Fibroblast of skin of scalp (primary cell): ENCODE results near the gene ZCCHC7.
"Not testable (repeated sequence)": the region's sequence is repeated elsewhere in the genome, so short reads cannot be mapped to it uniquely, and the experiment has no call there.

ENCODE experiments used
- DNase-seq: peaks from one replicate; pipeline ENCODE4 v3.0.0-alpha.2; 2013

Gene ZCCHC7

DNA sequence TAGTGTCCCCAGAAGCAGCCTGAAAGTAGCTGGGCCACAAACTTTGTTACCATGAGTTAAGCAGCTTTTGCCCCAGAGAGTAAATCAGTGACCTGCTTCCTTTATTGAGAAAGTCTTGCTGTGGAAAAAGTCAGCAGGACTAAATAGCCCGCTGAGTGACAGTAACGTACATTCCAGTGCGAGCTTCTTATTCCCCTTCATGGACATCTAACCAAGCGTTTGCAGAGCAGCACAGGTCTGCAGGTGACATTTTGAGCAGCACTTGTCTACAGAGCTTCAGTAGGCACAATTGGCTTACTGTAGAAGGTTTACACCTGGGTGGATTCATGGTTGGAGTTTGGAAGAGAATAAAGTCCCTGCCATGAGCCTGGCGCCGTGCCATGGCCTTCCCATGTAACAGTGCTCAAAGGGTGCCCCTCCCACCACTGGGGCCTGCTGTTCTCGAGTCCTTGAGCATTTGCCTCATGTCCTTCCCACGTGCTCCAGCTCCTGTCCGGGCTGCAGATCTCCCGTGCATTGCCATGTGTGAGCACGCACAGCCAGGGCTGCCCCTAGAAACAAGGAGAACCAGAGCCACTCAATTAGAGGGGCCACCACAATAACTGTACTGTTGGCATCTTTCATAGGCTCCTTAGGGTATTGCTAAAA, 260.8 kb downstream of the ZCCHC7 start:
- no peak for DNase-seq

DNA sequence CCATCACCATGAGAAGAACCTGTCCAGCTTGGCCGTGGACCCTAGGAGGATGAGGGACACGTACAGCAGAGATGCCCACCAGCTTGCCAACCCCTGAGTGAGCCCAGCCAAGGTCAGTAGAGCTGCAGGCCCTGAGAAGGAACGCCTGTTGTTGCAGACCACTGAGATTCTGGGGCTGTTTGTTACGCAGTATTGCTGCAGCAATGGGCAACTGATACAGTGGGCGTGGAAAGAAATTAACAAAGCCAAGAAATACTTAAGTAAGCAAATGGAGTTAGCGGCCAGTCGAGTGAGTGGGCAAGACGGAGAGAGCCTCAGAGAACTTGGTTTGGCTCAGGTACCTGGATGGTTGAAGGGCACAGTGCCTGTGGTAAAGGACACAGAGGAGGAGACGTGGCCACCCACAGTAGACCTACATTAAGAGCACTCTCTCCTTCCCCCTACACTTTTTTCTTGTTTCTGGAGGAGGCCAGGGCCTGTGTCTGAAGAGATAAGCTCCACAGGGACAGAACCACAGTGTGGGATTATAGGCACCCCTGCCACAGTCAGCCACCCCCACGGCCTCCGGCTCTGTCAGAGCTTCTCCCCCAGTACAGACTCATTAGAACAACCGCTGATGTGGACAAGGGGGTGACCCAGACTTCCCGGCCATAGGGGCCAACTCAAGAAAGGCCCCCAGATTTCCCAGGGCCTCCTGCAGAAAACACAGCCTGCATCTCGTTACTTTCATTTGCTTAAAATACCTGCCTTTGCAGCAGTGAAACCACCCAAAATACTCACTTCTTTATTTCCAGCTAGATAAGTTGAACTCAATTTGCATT, 262.0 kb downstream of the ZCCHC7 start:
- no peak for DNase-seq

DNA sequence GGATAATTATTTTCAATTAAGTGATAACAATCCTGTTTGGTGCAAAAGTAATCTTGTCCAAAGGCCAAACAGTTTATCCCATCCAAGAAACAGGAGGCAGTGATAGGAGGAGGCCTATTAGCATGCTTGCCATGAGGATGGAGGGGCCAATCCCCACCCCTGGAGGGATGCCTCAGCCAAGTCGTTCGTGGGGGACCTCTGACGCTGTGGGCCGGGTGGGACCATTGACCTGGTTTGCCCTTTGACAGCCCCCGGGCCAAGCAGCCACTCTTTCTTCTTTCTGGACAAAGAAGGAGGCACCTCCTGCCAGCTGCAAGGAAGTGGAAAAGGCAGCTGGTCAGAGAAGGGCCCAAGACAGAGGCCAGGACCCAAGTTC, 262.6 kb downstream of the ZCCHC7 start:
- no peak for DNase-seq

DNA sequence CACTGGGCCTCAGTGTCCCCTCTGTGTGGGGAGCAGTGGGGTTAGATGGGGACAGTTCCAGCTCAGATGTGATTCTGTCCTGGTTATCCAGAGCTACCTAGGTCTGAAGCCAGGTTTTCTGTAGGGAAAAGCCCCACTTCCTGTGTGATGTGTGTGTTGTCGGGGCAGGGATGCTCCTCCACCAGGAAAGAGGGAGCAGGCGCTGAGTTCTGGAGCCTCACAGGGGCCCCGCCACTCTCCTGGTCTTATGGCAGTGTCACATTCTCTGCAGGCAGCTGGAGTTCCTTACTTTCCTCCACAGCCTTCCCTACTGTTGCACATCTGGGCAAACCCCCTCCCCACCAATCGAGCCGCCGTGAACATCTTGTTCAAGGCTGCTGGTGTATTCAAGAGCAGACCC, 263.0 kb downstream of the ZCCHC7 start:
- DNase-seq = no peak

DNA sequence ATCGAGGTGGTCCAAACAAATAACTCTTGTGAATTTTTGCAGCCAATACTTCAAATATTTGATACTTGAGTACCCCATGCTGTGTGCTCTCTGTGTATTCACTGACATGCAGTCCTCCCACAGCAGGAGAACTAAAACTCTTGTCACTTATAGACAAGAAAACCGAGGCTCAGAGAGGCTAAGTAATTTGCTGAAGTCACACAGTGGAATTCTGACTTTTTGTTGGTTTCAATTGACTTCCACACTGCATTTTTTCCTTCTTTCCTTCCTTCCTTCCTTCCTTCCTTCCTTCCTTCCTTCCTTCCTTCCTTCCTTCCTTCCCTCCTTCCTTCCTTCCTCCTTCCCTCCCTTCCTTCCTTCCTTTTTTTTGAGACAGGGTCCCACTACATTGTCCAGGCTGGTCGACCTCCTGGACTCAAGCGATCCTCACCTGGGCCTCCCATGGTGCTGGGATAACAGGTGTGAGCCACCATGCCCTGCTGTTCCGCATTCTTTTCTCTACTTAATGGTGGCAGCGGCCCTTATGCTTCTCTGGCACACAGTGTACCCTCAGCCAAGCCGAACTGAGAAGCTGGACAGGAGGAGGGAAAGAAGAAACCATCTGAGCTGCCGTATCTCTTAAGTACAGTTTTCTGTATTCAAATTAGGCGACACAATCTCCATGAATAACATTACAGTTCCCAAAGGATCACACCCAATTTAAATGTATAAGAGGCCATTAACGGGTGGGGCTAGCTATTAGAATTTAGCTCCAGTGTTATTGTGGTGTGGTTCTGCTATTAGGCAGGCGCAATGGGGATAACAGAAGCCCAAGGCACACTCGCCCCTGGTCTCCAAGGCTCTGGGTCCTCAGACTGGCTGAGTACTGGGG, 263.7 kb downstream of the ZCCHC7 start:
- no peak for DNase-seq

DNA sequence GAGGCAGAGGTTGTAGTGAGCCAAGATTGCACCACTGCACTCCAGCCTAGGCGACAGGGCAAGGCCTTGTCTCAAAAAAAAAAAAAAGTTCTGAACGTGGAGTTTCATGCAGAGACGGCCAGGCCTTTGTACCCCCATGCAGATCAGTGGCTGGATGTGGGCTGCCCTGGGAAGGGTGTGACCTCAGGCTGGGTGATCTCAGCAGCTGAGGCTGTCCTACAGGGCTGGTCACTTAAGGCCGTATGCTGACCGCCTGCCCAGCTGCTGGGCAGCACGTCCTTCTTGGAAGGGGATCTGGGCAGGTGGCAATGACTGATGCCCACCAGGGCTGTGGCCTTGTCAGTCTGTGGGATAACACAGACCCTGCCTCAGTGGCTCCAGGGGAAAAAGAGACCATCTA, 264.9 kb downstream of the ZCCHC7 start:
- DNase-seq = no peak

DNA sequence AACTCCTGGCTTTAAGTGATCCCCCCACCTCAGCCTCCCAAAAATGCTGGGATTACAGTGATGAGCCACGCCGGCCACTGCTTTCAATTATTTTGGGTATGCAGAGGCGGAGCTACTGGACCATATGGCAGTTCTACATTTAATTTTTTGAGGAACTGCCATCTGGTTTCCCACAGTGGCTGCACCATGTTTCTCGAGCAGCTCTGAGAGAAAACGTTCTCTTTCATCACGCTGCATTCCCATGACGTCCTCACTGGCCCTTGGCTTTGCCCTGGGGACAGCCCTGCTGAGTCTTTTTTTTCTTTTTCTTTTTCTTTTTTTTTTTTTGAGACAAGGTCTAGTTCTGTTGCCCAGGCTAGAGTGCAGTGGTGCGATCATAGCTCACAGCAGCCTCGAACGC, 266.6 kb downstream of the ZCCHC7 start:
- DNase-seq = peak; percentile 22

DNA sequence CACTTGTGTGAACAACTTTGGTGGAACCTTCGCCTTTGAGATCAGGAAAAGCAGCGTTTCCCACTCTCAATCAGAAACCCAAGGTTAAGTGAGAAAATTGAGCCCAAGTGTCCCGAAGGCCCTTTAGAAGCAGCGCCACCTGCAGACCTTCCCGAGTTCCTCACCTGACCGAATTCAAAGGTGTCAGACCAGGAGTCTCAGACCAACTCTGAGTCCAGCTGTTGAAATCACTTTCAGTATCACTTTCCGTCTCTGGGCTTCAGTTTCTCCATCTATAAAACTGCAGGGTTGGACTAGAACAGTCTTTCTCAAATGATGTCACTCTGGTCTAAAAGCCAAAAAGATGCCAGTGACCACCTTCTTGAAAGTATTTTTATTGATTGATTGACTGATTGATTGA, 270.4 kb downstream of the ZCCHC7 start:
- DNase-seq = no peak

DNA sequence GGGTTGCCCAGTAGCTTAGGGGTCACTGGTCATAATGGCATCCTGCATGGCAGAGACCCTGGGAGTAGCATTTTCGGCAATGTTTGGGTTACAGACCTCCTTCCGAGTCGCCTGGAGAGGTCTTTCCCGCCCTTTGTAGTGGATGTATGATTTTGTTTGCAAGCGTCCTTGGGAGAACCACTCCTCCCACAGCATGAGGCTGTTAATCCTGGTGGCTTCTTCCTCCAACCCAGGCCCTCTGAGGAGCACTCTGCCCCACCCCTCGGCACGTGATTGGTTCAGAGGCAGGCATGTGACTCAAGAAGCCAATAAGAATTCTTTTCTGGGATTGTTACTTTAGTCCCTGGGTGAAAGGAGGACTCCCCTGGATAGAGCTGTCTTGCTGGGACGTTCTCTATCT, 271.9 kb downstream of the ZCCHC7 start:
- no peak for DNase-seq

DNA sequence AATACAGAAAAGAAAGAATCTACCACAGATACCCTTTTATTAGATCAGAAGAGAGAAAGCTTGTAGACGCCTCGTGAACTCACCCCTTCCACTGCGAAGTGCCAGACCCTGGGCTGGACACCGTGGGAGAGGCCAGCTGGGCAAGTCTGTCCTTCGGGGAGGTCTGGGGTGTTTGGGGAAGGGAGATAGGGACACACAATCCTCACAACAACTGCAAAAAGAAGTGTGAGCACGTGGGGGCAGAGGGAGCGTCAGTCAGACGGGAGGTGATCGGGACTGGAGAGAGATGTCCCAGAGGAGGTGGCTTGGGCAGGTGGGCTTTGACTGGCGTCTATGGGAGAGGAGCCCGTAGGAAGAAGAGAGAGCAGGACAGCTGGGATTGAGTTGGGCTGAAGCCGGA, 274.9 kb downstream of the ZCCHC7 start:
- no peak for DNase-seq

DNA sequence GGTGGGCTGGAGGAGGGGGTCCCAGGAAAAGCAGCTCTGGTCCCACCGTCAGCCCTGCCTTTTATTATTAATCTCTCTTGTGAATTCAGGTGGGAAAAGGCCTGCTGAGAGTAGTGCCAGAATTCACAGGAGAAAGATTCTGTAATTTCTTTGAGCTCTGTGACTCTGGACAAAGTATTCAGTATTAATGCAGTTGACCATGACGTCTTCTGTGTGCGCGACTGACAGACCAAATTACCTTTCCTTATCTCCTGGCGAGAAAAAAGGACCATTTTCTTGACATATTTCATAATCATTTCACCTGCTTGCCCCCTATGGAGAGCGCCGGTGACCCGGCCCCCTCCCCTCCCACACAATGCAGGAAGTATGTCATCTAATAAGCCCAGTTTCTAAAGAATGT, 275.3 kb downstream of the ZCCHC7 start:
- no peak for DNase-seq

DNA sequence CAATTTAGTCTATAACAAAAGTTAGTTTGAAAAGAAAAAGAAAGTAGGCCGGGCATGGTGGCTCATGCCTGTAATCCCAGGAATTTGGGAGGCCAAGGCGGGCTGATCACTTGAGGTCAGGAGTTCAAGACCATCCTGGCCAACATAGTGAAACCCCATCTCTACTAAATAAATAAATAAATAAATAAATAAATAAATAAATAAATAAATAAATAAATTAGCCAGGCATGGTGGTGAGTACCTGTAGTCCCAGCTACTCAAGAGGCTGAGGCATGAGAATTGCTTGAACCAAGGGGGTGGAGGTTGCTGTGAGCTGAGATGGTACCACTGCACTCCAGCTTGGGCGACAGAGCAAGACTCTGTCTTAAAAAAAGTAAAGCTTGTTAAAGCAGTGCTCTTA, 277.6 kb downstream of the ZCCHC7 start:
- not testable (repeated sequence) for DNase-seq

DNA sequence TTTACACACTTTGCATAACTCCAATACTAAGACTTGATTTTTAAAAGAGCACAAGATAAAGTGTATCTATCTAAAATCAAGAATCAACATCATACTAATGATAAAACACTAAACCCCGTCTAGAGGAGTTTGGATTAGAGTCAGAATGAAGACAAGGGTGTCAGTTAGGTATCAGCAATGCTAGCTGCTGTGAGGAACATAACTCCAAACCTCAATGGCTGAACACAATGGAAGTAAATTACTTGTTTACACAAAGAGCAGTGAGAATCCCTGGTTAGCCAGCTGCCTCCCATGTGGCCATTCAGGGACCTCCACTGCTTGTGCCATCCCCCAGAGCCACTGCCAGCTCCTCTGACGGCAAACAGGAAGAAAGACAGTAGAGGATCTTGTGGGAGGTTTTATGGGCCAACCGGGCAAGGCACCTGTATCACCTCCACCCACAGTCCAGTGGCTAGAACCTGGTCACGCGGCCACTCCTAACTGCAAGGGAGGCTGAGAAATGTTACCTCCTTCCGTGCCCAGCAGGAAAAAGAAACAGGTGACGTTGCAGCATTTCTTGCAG, 278.2 kb downstream of the ZCCHC7 start:
- no peak for DNase-seq

DNA sequence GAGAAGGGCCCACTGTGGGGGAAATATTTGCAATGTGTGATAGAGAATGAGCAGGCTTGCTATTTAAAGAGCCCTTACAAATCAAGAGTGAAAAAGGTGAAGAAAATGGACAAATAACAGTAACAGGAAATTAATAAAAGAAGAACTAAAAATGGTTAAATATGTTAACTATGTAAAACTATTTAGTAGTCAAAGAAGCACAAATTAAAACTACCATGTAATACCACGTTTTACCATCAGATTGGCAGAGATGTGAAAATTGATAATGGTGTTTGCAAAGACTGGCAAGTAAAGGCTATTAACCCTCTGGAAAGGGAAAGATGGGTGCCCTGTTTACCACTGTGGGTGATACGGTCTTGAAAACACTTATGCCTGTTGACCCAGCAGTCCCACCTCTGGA, 279.0 kb downstream of the ZCCHC7 start:
- no peak for DNase-seq

DNA sequence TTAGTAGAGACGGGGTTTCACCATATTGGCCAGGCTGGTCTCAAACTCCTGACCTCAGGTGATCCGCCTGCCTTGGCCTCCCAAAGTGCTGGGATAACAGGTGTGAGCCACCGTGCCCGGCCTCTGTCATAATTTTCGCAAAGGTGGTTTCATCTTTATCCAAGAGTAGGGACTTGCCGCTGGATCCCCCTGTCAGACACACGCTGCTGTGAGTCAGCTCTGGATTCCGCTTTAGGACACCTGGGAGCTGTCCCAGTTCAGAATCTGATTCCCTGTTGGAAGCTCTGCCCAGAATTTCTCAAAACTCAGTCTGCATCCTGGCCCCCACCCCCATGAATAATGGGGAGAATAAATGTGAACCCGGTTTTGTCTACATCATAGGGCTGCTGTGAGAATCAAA, 284.2 kb downstream of the ZCCHC7 start:
- DNase-seq = no peak

DNA sequence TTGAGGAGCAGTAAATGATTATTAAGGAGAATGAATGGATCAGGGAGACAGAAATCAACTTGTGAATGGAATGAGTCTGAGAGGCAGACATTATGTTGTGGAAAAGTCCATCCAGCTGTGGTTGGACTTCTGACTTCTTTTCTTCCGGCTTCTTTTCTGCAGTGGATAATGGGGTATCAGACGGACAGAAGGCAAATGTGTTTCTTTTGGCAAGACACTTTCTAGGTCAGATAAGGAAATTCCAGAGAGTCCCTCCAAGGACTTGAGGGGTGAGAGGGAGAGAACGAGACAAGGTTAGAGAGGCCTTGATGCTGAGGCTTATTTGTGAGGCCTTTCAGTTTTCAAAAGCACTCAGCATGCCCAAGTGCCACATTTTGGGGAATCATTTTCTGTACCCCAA, 285.0 kb downstream of the ZCCHC7 start:
- DNase-seq = no peak

DNA sequence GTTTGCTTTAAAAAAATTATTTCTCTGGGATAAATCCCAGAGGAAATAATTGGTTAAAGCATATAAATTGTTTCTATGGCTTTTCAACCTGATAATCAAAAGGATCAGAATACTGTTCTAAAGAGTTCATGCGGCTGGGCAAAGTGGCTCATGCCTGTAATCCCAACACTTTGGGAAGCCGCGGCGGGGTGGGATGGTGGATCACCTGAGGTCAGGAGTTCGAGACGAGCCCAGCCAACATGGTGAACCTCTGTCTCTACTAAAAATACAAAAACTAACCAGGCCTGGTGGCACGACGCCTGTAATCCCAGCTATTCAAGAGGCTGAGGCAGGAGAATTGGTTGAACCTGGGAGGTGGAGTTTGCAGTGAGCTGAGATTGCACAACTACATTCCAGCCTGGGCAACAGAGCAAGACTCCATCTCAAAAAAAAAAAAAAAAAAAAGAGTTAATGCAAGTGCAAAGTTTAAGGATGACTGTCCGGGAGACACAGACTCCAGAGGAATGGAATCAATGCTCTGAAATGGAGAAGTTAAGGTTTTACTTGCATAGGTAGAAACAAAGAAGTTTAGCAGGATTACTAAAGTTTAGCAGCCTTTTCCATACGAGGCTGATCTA, 285.5 kb downstream of the ZCCHC7 start:
- DNase-seq = no peak

DNA sequence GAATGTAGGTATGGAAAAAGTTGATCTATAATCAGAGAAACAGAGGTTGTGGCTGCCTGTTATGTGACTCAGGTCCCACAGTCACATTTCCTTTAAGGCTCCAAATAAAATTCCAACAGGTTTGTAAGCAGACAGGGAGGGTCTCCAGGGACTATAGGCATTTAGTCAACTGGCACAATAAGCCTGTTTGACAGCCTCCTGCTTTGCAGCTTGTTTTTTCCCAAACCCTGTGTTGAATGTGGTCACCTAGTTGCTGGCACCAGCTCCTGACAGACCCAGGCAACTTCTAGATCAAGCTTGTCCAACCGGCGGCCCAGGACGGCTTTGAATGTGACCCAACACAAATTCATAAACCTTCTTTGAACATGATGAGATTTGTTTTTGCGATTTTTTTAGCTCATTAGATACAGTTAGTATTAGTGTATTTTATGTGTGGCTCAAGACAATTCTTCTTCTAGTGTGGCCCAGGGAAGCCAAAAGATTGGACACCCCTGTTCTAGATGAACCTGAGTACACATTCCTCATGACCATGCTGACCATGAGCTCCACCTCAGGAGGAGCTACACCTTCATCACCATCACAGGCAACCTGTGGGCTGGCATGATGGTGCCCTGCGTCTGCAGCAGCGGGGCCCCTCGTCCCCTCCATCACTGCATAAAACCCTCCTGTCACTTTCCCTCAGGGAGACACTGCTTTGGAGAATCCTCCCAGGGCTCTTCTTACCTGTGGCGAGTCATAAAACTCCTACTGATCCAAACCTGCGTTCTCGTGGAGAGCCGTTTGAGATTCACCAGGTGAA, 286.4 kb downstream of the ZCCHC7 start:
- no peak for DNase-seq

DNA sequence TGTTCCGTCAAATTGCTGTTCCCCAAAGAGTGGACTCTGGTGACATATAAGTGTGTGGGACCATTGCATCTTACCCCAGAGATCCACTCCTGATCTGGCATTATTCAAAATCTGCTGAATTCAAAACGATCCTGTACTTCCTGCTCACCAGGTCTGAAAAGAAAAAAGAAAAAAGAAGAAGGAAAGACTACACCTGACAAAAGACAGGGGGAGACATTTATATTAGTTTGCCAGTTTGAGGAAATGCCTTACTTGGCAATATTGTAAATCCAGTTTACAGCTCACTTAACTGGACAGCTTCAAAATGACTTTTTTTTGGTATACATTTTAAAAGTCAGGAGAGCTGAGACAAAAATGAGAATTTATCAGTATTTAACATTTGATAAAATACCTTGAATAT, 287.1 kb downstream of the ZCCHC7 start:
- DNase-seq = no peak
